GM12874 (cell line): ENCODE data around the gene RAB28.

Source experiments
- TF ChIP-seq, protein P1 (sequence below): IDR thresholded peaks from 2 replicates; pipeline ENCODE4 v1.5.1; 2011; ENCODE audit warnings: low read depth, mild to moderate bottlenecking, control low read depth, low read length, moderate library complexity; ENCODE audit not compliant: insufficient read depth

RAB28 gene

DNA sequence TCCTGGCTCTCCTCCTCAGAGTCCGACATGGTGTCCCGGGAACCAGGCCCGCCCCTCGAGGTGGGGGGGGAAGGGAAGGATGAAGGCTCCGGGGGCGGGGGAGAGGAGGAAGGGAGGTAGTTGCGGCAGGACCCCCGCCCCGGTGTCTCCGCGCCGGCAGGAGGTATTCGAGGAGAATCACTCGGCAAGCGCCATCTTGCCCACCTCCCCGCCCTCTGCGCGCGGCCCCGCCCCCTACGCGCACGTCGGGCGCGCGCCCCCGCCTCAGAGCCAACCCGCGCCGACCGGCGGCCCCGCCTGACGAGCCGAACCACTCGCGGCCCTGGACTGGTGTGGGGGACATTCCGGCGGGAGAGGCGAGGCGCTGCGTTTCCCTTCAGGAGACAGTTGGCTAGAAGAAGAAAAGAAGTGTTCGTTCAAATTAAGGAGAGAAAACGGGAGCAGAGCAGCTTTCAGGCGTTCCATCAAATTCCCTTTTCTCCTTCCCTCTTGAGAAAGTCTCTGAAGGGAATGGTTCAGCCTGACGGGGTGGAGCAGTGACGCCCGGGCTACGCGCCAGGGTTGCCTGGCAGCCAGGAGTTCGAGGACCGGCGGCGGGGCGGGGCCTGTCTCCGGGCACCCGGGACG lies at the start of gene RAB28:
TSS of gene RAB28 (minus strand) at position 219 of the 627 bp plus-strand sequence.
- TF ChIP-seq, protein P1, sequence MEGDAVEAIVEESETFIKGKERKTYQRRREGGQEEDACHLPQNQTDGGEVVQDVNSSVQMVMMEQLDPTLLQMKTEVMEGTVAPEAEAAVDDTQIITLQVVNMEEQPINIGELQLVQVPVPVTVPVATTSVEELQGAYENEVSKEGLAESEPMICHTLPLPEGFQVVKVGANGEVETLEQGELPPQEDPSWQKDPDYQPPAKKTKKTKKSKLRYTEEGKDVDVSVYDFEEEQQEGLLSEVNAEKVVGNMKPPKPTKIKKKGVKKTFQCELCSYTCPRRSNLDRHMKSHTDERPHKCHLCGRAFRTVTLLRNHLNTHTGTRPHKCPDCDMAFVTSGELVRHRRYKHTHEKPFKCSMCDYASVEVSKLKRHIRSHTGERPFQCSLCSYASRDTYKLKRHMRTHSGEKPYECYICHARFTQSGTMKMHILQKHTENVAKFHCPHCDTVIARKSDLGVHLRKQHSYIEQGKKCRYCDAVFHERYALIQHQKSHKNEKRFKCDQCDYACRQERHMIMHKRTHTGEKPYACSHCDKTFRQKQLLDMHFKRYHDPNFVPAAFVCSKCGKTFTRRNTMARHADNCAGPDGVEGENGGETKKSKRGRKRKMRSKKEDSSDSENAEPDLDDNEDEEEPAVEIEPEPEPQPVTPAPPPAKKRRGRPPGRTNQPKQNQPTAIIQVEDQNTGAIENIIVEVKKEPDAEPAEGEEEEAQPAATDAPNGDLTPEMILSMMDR: no peak

DNA sequence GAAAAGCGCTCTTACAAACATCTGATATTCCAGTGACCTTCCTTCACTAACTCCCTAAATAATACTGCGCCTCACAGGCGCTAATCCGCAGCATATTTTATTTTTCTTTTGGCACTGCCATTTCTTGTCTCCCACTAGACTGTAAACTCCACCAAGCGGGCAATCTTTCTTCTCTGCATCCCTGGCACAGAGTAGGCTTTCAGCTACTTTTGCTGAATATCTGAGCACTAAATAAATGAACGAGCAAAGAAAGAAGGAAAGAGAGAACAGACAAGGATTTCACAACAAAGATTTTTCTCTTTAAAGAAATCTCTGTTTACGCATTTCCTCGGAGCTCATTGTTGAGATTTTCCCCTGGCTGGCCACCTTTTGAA lies 47.5 kb upstream of the RAB28 start:
- TF ChIP-seq, protein P1: no peak

DNA sequence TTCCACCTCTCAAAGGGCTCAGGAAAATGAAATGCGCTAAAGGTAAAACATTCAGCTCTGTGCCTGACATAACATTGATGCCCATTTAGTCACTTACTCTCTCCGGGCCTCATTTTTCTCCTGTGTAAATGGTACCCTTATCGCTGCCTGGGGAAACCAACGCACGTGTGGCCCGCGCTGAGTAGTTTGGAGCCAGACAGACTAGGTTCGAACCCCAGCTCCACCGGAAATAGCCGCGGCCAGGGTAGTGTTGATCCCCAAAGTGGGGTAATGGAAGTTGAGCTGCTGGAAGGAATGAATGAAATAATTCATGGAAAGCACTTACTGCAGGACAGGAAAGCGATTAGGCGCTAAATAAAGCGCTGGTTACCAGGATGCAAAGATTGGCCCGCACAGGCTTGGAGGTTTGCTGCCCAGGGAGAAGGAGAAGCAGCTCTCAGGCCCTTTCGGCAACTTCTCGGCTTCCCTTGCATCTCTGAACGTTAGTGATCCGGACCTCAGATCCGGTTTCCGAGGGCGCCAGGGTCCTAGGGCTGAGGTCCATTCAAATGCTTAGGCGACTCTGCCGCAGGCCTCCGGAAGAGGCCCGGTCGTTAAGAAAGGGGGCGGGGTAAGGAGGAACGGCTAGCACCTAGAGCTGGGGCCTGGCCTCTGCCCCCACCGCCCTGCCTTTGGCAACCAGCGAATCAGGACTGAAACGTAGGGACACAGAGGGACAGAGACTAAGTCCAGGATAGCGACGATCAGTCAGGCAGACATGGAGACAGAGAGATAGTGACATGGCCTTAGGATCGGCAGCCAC lies 46.9 kb upstream of the RAB28 start:
- TF ChIP-seq, protein P1: no peak

DNA sequence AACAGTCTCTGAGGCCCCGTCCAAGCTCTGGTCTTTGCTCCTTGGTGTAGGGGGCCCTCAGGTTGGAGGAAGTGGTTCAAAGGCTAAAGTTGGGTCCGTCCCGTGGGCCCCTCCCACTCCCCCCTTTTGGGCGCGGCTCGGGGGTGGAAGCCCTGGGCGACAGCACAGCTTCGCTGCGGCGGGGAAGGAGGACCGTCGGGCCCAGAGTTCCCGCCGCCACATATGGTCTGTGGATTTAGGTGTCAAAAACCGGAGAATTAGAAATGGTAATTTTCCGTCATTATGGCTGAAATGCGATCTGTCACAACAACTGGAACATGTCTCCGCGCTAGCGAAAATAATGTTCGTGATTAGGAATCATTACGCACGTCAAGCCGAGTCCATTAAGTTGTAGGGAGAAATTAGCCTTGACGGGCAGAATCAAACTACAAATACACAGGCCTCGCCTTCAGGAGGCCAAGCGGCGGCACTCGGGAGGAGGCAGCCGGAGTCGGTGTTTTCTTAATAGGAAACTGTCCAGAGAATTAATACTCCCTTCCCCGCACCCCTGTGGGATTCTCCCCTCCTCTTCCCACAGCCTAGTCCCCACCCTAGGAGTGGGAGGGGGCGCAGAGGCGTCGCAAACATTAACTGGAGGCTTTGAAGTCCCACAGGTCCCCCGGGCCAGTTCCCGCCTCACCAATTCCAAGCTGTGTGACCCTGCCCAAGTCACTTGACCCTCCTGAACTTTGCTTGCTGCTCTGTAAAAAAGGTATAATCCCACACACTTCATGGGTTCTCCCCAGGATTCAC lies 45.2 kb upstream of the RAB28 start:
- TF ChIP-seq, protein P1: no peak

DNA sequence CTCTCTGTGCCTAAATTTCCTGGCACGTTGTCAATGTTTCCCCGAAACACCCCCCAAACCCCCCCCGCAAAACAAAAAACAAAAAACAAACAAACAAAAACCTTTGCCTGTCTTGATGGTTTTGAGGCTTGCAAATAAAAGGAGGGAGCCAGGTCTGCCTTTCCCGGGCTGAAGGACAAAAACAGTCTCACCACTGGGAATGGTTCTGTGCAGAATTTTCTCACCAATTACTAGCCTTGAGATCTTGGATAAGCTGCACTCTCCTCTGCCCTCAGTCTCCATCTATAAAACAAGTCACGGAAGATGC lies 44.6 kb upstream of the RAB28 start:
- TF ChIP-seq, protein P1: no peak

DNA sequence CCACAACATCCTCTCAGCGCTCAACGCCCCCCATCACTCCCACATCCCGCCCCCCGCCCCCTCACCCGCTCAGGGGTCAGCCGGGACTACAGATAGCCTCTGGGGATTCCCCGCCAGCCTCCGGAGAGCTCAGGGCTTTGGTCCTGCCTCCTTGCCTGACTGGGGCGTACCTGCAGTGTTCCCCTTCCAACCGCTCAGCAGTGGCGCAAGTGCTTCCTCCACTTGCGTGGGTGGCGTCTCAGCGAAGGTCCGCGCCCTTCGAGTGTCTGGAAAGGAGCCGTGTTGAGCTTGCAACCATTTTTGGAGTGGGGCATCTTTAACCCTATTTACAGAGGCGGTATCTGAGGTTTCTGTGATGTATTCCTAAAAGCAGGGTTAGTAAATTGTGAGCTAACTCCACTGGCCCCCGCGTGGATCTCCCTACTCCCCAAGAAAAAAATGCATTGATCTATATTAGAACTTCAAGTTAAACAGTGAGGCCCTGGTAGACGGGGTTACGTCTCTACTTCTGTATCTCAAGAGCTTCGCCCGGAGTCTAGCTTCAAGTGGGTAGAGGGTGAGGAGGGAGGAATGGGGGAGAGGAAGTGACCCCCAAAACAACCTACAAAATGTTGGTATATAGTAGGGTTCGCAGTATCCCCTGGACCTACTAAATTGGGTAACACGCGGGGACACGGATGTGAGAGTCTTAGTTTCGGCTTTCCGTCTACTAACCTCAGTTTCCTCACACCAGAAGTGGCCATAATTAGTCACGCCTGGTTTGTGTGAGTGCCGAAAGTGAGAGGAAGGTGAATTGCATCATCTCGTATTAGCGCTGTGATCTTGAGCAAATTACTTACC lies 44.1 kb upstream of the RAB28 start:
- TF ChIP-seq, protein P1: no peak
